PFSK-1 (cell line): ENCODE data around the gene PI4KA.

Source experiments
- SIN3A ChIP-seq: IDR thresholded peaks from 2 replicates; pipeline ENCODE4 v1.6.1; 2012; ENCODE audit warnings: mild to moderate bottlenecking, low read length, moderate library complexity, borderline replicate concordance; ENCODE audit not compliant: insufficient read depth
- TAF1 ChIP-seq: IDR thresholded peaks from 2 replicates; pipeline ENCODE4 v1.6.1; 2012; ENCODE audit warnings: low read length, control low read depth, borderline replicate concordance; ENCODE audit not compliant: insufficient read depth

- TF ChIP-seq SIN3A (no peak), TAF1 (no peak)
These were observed 29.0 kb downstream of the PI4KA start for GRCh38 chr22:20829491-20830134.
